Activated CD4-positive, alpha-beta T cell treated with anti-CD3 and anti-CD28 coated beads, Interleukin-2, amount 10 ng/mL, durations not matched to agents 24 days and 14 days (primary cell): ENCODE results near the gene PHKA1. TPM values are rescaled to one million over a fixed set of nuclear protein-coding genes. Genes with fewer than 3 reads are reported as not detected.
"Not testable (repeated sequence)": the region's sequence is repeated elsewhere in the genome, so short reads cannot be mapped to it uniquely, and the experiment has no call there.

Source experiments
- DNase-seq: peaks from one replicate; pipeline ENCODE4 v3.0.0; 2022
- H3K27ac Mint-ChIP-seq: one replicate; pipeline ENCODE4 v1.8.0; 2022; ENCODE audit warnings: mild to moderate bottlenecking, mixed read lengths
- H3K27me3 Mint-ChIP-seq: one replicate; pipeline ENCODE4 v1.8.0; 2022; ENCODE audit warnings: mixed read lengths
- H3K36me3 Mint-ChIP-seq: one replicate; pipeline ENCODE4 v1.8.0; 2022; ENCODE audit warnings: low read depth, mild to moderate bottlenecking, mixed read lengths
- H3K4me1 Mint-ChIP-seq: one replicate; pipeline ENCODE4 v1.8.0; 2021; ENCODE audit warnings: mixed read lengths
- H3K4me3 Mint-ChIP-seq: one replicate; pipeline ENCODE4 v1.8.0; 2022; ENCODE audit warnings: mild to moderate bottlenecking, moderate library complexity, mixed read lengths
- H3K9me3 Mint-ChIP-seq: one replicate; pipeline ENCODE4 v1.8.0; 2021; ENCODE audit warnings: mixed read lengths
- intact Hi-C: fragments of 100-400 bp; cut with micrococcal nuclease; formaldehyde crosslinking; loops from one replicate; pipeline ENCODE4 v1.15.1; 2023
- total RNA-seq: library from RNA; stranded (reverse); gene quantifications from 2 replicates; pipeline ENCODE4 v1.2.3, GENCODE V29; 2022

PHKA1 gene
- total RNA-seq, 1 donor from 2014 or later: 9.9 TPM

GRCh38 chrX:72694170-72694569 lies 19.9 kb downstream of the PHKA1 start:
- H3K27ac Mint-ChIP-seq: no peak overlapping the region

GRCh38 chrX:72693477-72693876 lies 20.6 kb downstream of the PHKA1 start:
- intact Hi-C loops: no loop called here

More at GRCh38 chrX:72694170-72694569, 19.9 kb downstream of the PHKA1 start:
- DNase-seq: no peak
- H3K36me3 Mint-ChIP-seq: peaks cover 2% of the 10 kb centered on the region
- intact Hi-C loops: no loop called here
- no peaks in the 10 kb centered on the region for H3K4me1 Mint-ChIP-seq
- H3K27me3 Mint-ChIP-seq: no peaks in the 10 kb centered on the region
- H3K9me3 Mint-ChIP-seq: no peaks in the 10 kb centered on the region
- H3K4me3 Mint-ChIP-seq: no peak overlapping the region

GRCh38 chrX:72687396-72687795 lies 26.7 kb downstream of the PHKA1 start:
- DNase-seq: no peak
- H3K4me1 Mint-ChIP-seq: peaks cover 2% of the 10 kb centered on the region
- peaks cover 5% of the 10 kb centered on the region for H3K36me3 Mint-ChIP-seq
- peaks cover 3% of the 10 kb centered on the region for H3K9me3 Mint-ChIP-seq
- intact Hi-C loops: no loop called here
- H3K27ac Mint-ChIP-seq: no peak overlapping the region
- H3K4me3 Mint-ChIP-seq: no peak overlapping the region
- H3K27me3 Mint-ChIP-seq: no peaks in the 10 kb centered on the region

More at GRCh38 chrX:72693477-72693876, 20.6 kb downstream of the PHKA1 start:
- no peak for DNase-seq
- Mint-ChIP-seq H3K4me1 (no peaks in the 10 kb centered on the region), H3K9me3 (no peaks in the 10 kb centered on the region), H3K36me3 (peaks cover 2% of the 10 kb centered on the region), H3K27me3 (no peaks in the 10 kb centered on the region), H3K4me3 (no peak overlapping the region), H3K27ac (no peak overlapping the region)

DNA sequence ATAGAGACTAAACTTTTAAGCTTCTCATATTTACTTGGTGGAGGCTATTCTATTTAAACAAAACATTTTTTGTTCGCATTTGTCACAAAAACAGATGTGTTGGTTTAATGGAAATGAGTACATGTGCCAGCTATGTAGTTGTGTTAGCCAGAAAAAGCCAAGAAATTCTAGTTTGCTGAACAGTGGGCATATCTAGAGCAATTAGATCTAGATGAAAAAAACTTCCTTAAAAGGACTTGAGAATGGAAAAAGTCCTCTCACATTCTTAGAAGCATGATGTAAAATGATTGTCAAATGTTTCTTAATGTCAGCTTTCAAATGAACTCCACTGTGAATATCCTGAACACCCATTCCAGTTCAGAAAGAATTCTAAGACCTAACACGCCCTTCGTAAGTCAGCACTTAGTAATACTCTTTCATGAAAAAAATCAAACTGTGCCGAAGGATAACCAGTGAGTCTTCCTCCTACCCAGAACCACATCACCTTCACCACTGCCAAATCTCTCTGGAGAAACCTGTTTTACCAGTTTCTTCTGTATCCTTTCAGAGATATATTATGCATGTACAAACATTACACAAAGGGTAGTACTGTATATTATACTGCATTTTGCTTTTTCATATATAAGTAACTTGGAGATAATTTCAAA lies 28.2 kb downstream of the PHKA1 start:
- intact Hi-C loops: no loop called here

DNA sequence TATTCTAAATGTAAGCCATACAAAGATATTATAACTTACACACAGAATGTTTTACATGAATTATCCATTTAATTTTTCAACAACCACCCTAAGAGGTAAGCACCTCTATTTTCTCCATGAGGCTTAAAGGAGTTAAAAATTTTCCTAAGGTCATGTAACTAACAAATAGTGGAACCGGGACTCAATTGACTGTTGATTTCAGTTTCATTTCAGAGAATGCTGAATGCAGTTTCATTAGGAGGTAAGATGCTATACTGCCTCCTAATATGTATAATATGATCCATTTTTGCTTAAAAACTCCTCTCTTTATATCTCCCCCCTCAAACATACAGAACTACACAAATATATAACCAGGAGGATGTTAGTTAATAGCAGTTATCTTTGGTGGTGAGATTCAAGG lies 29.1 kb downstream of the PHKA1 start:
- intact Hi-C loops: no loop called here
- no peak for DNase-seq
- Mint-ChIP-seq H3K27me3 (no peaks in the 10 kb centered on the region), H3K9me3 (peaks cover 3% of the 10 kb centered on the region), H3K4me1 (peaks cover 2% of the 10 kb centered on the region), H3K27ac (no peak overlapping the region), H3K4me3 (no peak overlapping the region), H3K36me3 (peaks cover 3% of the 10 kb centered on the region)

More for the DNA sequence above, 28.2 kb downstream of the PHKA1 start:
- peaks cover 2% of the 10 kb centered on the region for H3K4me1 Mint-ChIP-seq
- no peak overlapping the region for H3K4me3 Mint-ChIP-seq
- H3K36me3 Mint-ChIP-seq: peaks cover 3% of the 10 kb centered on the region
- peaks cover 3% of the 10 kb centered on the region for H3K9me3 Mint-ChIP-seq
- no peaks in the 10 kb centered on the region for H3K27me3 Mint-ChIP-seq
- no peak for DNase-seq
- no peak overlapping the region for H3K27ac Mint-ChIP-seq

DNA sequence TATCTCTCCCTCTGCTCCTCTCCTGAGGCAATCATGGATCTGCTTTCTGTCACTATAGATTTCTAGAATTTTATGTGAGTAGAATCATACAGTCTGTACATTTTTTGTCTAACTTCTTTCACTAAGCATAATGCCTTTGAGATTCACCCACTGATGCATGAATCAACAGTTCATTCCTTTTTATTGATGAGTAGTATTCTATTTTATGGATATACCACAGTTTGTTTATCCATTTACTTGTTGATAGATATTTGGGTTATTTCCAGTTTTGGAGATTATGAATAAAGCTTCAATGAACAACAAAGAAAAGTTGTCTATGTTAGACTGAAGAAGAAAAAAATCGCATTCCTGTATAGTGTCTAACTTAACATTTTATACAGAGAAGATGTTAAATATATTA lies 30.5 kb downstream of the PHKA1 start:
- Mint-ChIP-seq H3K27ac (no peak overlapping the region), H3K27me3 (no peaks in the 10 kb centered on the region), H3K4me1 (peaks cover 2% of the 10 kb centered on the region), H3K36me3 (peaks cover 7% of the 10 kb centered on the region), H3K4me3 (no peak overlapping the region), H3K9me3 (peaks cover 3% of the 10 kb centered on the region)
- intact Hi-C loops: no loop called here
- DNase-seq: no peak

GRCh38 chrX:72676465-72676864 lies 37.6 kb downstream of the PHKA1 start:
- Mint-ChIP-seq H3K36me3 (peaks cover 9% of the 10 kb centered on the region), H3K9me3 (no peaks in the 10 kb centered on the region), H3K4me1 (no peaks in the 10 kb centered on the region), H3K4me3 (no peak overlapping the region), H3K27me3 (no peaks in the 10 kb centered on the region), H3K27ac (no peak overlapping the region)
- DNase-seq: no peak
- intact Hi-C loops: no loop called here

GRCh38 chrX:72673951-72674350 lies 40.2 kb downstream of the PHKA1 start:
- DNase-seq, H3K27ac Mint-ChIP-seq, H3K9me3 Mint-ChIP-seq, intact Hi-C loops, H3K36me3 Mint-ChIP-seq, H3K4me1 Mint-ChIP-seq, H3K27me3 Mint-ChIP-seq, H3K4me3 Mint-ChIP-seq: not testable (repeated sequence)

GRCh38 chrX:72669508-72669907 lies 44.6 kb downstream of the PHKA1 start:
- H3K27ac Mint-ChIP-seq, H3K27me3 Mint-ChIP-seq, H3K4me3 Mint-ChIP-seq, H3K36me3 Mint-ChIP-seq, H3K9me3 Mint-ChIP-seq, H3K4me1 Mint-ChIP-seq, intact Hi-C loops, DNase-seq: not testable (repeated sequence)

GRCh38 chrX:72666451-72666850 lies 47.7 kb downstream of the PHKA1 start:
- DNase-seq: no peak
- intact Hi-C loops: no loop called here
- Mint-ChIP-seq H3K9me3 (no peaks in the 10 kb centered on the region), H3K4me3 (no peak overlapping the region), H3K36me3 (peaks cover 4% of the 10 kb centered on the region), H3K4me1 (peaks cover 13% of the 10 kb centered on the region), H3K27me3 (no peaks in the 10 kb centered on the region), H3K27ac (no peak overlapping the region)

DNA sequence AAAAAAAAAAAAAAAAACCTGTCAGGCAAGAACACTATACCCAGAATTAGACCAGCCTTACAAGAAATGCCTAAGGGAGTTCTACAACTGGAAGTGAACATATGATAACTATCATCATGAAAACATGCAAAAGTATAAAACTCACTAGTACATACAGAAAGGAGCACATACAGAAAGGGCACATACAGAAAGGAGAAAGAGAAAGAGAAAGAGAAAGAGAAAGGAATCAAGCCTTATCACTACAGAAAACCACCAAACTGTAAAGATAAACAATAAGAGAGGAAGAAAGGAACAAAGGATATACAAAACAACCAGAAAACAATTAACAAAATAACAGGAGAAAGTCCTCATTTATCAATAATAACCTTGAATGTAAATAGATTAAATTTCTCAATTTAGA lies 50.4 kb downstream of the PHKA1 start:
- intact Hi-C loops: loop anchor here (5.0 kb wide), 1 partner anchor 41 kb away; no protein-coding TSS in a partner anchor
- Mint-ChIP-seq H3K9me3 (no peaks in the 10 kb centered on the region), H3K27me3 (no peaks in the 10 kb centered on the region), H3K4me1 (peaks cover 13% of the 10 kb centered on the region), H3K27ac (no peak overlapping the region), H3K4me3 (peak overlapping the region; percentile 5), H3K36me3 (peaks cover 4% of the 10 kb centered on the region)
- DNase-seq: no peak

GRCh38 chrX:72662020-72662747 lies 51.9 kb downstream of the PHKA1 start:
- peaks cover 4% of the 10 kb centered on the region for H3K36me3 Mint-ChIP-seq
- H3K4me3 Mint-ChIP-seq: no peak overlapping the region
- H3K4me1 Mint-ChIP-seq: peaks cover 13% of the 10 kb centered on the region
- DNase-seq: no peak
- H3K9me3 Mint-ChIP-seq: no peaks in the 10 kb centered on the region
- no peak overlapping the region for H3K27ac Mint-ChIP-seq
- H3K27me3 Mint-ChIP-seq: no peaks in the 10 kb centered on the region
- intact Hi-C loops: loop anchor here (5.0 kb wide), 1 partner anchor 40 kb away; no protein-coding TSS in a partner anchor

DNA sequence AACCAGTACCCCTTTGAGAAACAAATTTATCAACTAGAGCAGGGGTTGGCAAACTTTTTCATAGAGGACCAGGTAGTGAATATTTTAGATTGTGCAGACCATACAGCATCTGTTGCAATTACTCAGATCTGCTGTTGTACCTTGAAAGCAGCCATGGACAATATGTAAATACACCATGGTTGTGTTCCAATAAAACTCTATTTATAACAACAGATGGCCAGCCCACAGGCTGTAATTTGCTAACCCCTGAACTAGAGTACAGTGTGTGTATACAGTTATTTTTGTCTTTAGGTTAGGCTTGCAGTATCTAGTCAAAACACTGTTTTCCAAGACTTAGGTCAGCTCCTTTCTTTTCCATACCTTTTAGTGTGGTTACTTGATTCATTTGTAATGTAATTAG lies 54.4 kb downstream of the PHKA1 start:
- intact Hi-C loops: loop anchor here (5.0 kb wide), 1 partner anchor 37 kb away; no protein-coding TSS in a partner anchor
- Mint-ChIP-seq H3K27me3 (no peaks in the 10 kb centered on the region), H3K36me3 (peaks cover 4% of the 10 kb centered on the region)

DNA sequence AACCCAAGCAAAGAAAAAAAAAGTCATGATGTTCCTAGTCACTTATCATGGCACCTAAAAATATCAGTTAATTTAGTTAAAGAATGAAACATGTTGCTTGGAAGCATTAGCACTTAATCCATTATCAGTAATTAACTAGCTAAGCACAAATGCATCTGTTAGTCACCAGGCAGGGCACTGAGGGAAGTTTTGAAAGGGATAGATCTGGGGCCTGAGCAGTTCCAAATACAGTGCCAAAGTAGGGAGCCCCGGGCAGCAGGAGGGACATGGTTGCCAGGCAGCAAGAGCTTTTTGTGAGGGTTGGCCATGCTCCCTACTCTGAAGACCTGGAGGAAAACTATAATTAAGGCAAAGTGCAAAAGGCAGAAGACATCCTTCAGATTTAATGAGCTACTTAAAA lies 62.0 kb downstream of the PHKA1 start:
- intact Hi-C loops: no loop called here
- H3K9me3 Mint-ChIP-seq: no peaks in the 10 kb centered on the region
- H3K27me3 Mint-ChIP-seq: no peaks in the 10 kb centered on the region
- H3K4me3 Mint-ChIP-seq: no peak overlapping the region
- no peak overlapping the region for H3K27ac Mint-ChIP-seq
- H3K36me3 Mint-ChIP-seq: peaks cover 3% of the 10 kb centered on the region
- H3K4me1 Mint-ChIP-seq: no peaks in the 10 kb centered on the region
- DNase-seq: no peak

More for the DNA sequence above, 54.4 kb downstream of the PHKA1 start:
- H3K4me3 Mint-ChIP-seq: no peak overlapping the region
- H3K27ac Mint-ChIP-seq: no peak overlapping the region
- H3K9me3 Mint-ChIP-seq: no peaks in the 10 kb centered on the region
- H3K4me1 Mint-ChIP-seq: peaks cover 7% of the 10 kb centered on the region
- DNase-seq: no peak
